ENCODE data around the gene EIF4G3. TPM values are rescaled to one million over a fixed set of nuclear protein-coding genes. Genes with fewer than 3 reads are reported as not detected.
A peak's percentile ranks its signal among the peaks of the same experiment; 100 is the strongest.

The EIF4G3 gene
- total and polyA plus RNA-seq, 9 of the 15 experiments (the other 6 are each of a cell fraction or from before 2014, with no cell fraction given) = 6.7 to 40.5 (median 32.1) TPM

GRCh38 chr1:21064057-21064456 lies 112.6 kb downstream of the EIF4G3 start:
- no peaks in the 10 kb centered on the region for H3K79me2 ChIP-seq (ENCODE audit: control insufficient read depth, insufficient read depth, low read length)
- in situ Hi-C loops (cut with MboI) (no loop called here), intact Hi-C loops (cut with micrococcal nuclease) (no loop called here)
- BruUV-seq (replicated peaks) = no TSS peak
- FAIRE-seq (no peak), ATAC-seq (no peak), DNase-seq (ENCODE audit: extremely low read depth in 1 of 4, low spot score in 3 of 4) (no peak)
- H3K4me3 ChIP-seq = no peak overlapping the region
- ChIA-PET CTCF (ENCODE audit: low intra/inter-chr PET ratio) (no interaction called here), POLR2A (interaction anchor here (0.6 kb wide), 1 partner anchor 387 kb away, joined by 3 read pairs; no protein-coding TSS in a partner anchor)
- no peaks in the 10 kb centered on the region for H3K27me3 ChIP-seq (ENCODE audit: control insufficient read depth in 2 of 2, insufficient read depth in 2 of 2, low read length in 2 of 2)
- H3K9ac ChIP-seq (ENCODE audit: insufficient read depth in 1 of 2, low read depth in 2 of 2, low read length in 2 of 2) = no peak overlapping the region
- H4K20me1 ChIP-seq (replicated peaks; ENCODE audit: control insufficient read depth, insufficient read depth, low read length) = no peaks in the 10 kb centered on the region
- no peaks in the 10 kb centered on the region for H3K9me3 ChIP-seq (replicated peaks; ENCODE audit: control insufficient read depth, insufficient read depth, low read depth, low read length)
- no peak overlapping the region for H2AFZ ChIP-seq (ENCODE audit: low read depth, low read length)
- H3K9me1 ChIP-seq (ENCODE audit: control insufficient read depth, insufficient read depth, low read length) = no peaks in the 10 kb centered on the region
- 81% methylated on average over 3 of the region's 3 CpGs for WGBS (ENCODE audit: insufficient coverage, low coverage, missing lambda C conversion rate)
- no peaks in the 10 kb centered on the region for H3K36me3 ChIP-seq (ENCODE audit: control insufficient read depth, insufficient read depth, low read length)
- peaks cover 0 to 3% of the 10 kb centered on the region in 2 experiments; a peak in 1 of 5 replicates for H3K4me1 ChIP-seq (replicated peaks in 1 of 2; ENCODE audit: control insufficient read depth in 2 of 2, insufficient read depth in 2 of 2, low read length in 2 of 2)
- no peak overlapping the region for H3K4me2 ChIP-seq (ENCODE audit: insufficient read depth, low read length)
- no peak for TF ChIP-seq DACH1 (IDR thresholded peaks at IDR 0.05; ENCODE audit: partially characterized antibody)
- H3K27ac ChIP-seq (ENCODE audit: extremely low read depth, low read depth, low read length) = no peak overlapping the region

- H3K79me2 ChIP-seq (ENCODE audit: control insufficient read depth, insufficient read depth, low read length) = no peaks in the 10 kb centered on the region
- H3K27me3 ChIP-seq (ENCODE audit: control insufficient read depth in 2 of 2, insufficient read depth in 2 of 2, low read length in 2 of 2) = no peaks in the 10 kb centered on the region
- WGBS (ENCODE audit: insufficient coverage, low coverage, missing lambda C conversion rate) = 65% methylated on average over 5 of the region's 5 CpGs
- no peaks in the 10 kb centered on the region for H4K20me1 ChIP-seq (replicated peaks; ENCODE audit: control insufficient read depth, insufficient read depth, low read length)
- no peak overlapping the region for H3K9ac ChIP-seq (ENCODE audit: insufficient read depth in 1 of 2, low read depth in 2 of 2, low read length in 2 of 2)
- DNase-seq (ENCODE audit: extremely low read depth in 1 of 4, low spot score in 3 of 4) (no peak), ATAC-seq (peak; percentile 38; the same call in 1 of the 3 replicates), FAIRE-seq (no peak)
- in situ Hi-C loops (cut with MboI) = no loop called here
- no peak overlapping the region for H3K4me2 ChIP-seq (ENCODE audit: insufficient read depth, low read length)
- intact Hi-C loops (cut with micrococcal nuclease) = no loop called here
- H3K9me1 ChIP-seq (ENCODE audit: control insufficient read depth, insufficient read depth, low read length) = no peaks in the 10 kb centered on the region
- no peak overlapping the region for H3K4me3 ChIP-seq
- no peak overlapping the region for H2AFZ ChIP-seq (ENCODE audit: low read depth, low read length)
- no peak overlapping the region for H3K27ac ChIP-seq (ENCODE audit: extremely low read depth, low read depth, low read length)
- ChIA-PET POLR2A (interaction anchor here (0.6 to 1.2 kb wide), 2 partner anchors 11 to 341 kb away, joined by 3 read pairs; no protein-coding TSS in a partner anchor), CTCF (ENCODE audit: low intra/inter-chr PET ratio) (no interaction called here)
- BruUV-seq (replicated peaks) = no TSS peak
- H3K4me1 ChIP-seq (replicated peaks in 1 of 2; ENCODE audit: control insufficient read depth in 2 of 2, insufficient read depth in 2 of 2, low read length in 2 of 2) = peaks cover 7% of the 10 kb centered on the region in 2 experiments
- no peaks in the 10 kb centered on the region for H3K36me3 ChIP-seq (ENCODE audit: control insufficient read depth, insufficient read depth, low read length)
- no peaks in the 10 kb centered on the region for H3K9me3 ChIP-seq (replicated peaks; ENCODE audit: control insufficient read depth, insufficient read depth, low read depth, low read length)
- TF ChIP-seq ZNF354B (CRISPR knock-in tag; IDR thresholded peaks at IDR 0.05) (no peak), JUN (IDR thresholded peaks at IDR 0.05; ENCODE audit: borderline replicate concordance, low read depth, low read length) (no peak), JUN (CRISPR knock-in tag; IDR thresholded peaks at IDR 0.05; ENCODE audit: borderline replicate concordance) (no peak), FOXP4 (CRISPR knock-in tag; IDR thresholded peaks at IDR 0.05; ENCODE audit: borderline replicate concordance) (no peak), GABPB2 (CRISPR knock-in tag; conservative IDR thresholded peaks at IDR 0.05) (no peak), ZNF764 (CRISPR knock-in tag; IDR thresholded peaks at IDR 0.05; ENCODE audit: low read depth) (no peak), LARP7 (IDR thresholded peaks at IDR 0.05) (no peak), RBM22 (IDR thresholded peaks at IDR 0.05; ENCODE audit: low read depth, low read length, poor library complexity, severe bottlenecking) (no peak), MLX (CRISPR knock-in tag; conservative IDR thresholded peaks at IDR 0.05) (no peak), ZNF232 (CRISPR knock-in tag; IDR thresholded peaks at IDR 0.05) (no peak), MTA1 (IDR thresholded peaks at IDR 0.05; ENCODE audit: borderline replicate concordance) (no peak)
These were observed 116.2 kb downstream of the EIF4G3 start for GRCh38 chr1:21060523-21060922.

Measured in K562 (cell line).